ENCODE measurements around the gene FAM83C.

The FAM83C gene

GRCh38 chr20:35299780-35300179 is 7.6 kb upstream of the FAM83C start:
- in situ Hi-C loops (cut with MboI; ENCODE audit: low sequenced_read_pairs) = no loop called here

DNA sequence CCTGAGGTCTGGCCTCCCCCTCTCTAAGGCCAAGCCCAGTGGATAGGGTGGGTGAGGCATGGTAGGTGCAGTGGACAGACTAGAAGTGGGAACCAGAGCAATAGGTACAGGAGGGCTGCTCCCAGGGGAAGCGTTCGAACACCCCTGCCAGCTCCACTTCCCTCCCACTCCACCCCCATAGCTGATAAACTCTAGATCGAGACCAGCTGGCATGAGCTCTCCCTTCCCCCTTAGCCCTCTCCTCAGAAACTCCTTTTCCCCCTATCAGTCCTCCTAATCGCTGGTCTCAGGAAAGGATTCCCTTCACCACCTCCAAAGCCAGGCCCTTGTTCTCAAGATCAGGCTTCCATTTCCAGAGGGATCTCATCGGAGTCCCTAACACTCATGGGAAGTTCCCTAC is 6.0 kb upstream of the FAM83C start:
- in situ Hi-C loops (cut with MboI; ENCODE audit: low sequenced_read_pairs) = no loop called here

DNA sequence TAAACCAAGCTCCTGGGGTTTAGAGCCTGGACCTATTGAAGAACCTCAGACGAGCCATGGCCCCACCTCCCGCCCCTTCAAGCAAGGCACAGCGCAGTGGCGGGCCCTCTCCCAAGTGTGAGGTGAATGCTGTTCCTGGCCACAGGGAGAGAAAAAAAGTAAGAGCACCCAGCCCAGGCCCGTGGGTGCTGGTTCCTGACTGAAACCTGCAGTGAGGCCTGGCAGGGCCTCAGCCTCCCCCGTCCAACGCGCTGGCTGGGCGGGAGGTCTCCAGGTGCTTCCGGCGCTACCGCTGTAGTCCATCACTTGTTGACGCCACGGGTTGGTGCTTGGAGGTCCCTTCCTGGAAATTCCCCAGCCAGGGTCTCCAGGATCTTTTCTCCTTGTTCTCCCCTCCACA is 5.5 kb upstream of the FAM83C start:
- in situ Hi-C loops (cut with MboI; ENCODE audit: low sequenced_read_pairs) = no loop called here

- in situ Hi-C loops (cut with MboI; ENCODE audit: low sequenced_read_pairs) = no loop called here
Observed at GRCh38 chr20:35297155-35297554, 4.9 kb upstream of the FAM83C start.

DNA sequence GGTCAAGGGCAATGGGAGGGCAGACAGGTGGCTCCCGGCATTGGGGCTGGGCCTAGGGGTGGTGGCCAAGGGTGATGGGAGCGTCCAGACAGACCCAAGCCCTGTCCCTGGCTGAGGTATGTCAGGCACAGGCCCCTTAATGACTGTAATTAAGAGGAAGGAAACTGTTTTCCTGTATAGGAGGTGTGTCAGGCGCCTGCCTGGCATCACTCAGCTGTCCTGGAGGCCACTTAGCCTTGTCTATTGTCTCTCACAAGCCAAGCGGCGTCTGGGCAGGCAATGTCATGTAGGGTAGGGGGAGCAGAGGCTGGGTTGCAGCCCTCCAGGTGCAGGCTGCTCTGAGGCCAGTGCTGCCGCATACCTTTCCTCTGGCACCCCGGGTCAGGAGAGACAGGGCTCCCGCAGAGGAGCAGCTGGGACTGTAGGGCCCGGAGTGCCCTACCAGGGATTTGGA is 3.9 kb upstream of the FAM83C start:
- in situ Hi-C loops (cut with MboI; ENCODE audit: low sequenced_read_pairs) = no loop called here

DNA sequence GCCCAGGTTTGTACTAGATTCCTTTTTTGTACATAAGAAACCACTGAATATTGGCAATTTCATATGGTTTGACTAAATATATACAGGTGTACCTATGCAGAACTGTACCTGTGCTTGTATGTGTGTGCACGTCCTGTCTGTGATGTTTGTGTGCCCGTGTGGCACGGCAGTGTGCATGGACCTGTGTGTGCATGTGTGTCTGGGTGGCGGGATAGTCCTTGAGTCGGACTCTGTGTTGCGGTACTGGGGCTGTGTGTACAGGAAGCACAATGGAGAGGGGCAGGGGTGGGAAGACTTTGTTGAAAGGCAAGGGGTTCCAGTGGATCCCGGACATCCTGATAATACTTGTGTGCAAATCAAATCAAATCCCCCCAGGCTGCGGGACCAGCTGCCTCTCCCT is 3.4 kb upstream of the FAM83C start:
- in situ Hi-C loops (cut with MboI; ENCODE audit: low sequenced_read_pairs) = no loop called here

GRCh38 chr20:35295058-35295457 is 2.8 kb upstream of the FAM83C start:
- in situ Hi-C loops (cut with MboI; ENCODE audit: low sequenced_read_pairs) = no loop called here

- in situ Hi-C loops (cut with MboI; ENCODE audit: low sequenced_read_pairs) = no loop called here
Observed at GRCh38 chr20:35294293-35294685, 2.1 kb upstream of the FAM83C start.

DNA sequence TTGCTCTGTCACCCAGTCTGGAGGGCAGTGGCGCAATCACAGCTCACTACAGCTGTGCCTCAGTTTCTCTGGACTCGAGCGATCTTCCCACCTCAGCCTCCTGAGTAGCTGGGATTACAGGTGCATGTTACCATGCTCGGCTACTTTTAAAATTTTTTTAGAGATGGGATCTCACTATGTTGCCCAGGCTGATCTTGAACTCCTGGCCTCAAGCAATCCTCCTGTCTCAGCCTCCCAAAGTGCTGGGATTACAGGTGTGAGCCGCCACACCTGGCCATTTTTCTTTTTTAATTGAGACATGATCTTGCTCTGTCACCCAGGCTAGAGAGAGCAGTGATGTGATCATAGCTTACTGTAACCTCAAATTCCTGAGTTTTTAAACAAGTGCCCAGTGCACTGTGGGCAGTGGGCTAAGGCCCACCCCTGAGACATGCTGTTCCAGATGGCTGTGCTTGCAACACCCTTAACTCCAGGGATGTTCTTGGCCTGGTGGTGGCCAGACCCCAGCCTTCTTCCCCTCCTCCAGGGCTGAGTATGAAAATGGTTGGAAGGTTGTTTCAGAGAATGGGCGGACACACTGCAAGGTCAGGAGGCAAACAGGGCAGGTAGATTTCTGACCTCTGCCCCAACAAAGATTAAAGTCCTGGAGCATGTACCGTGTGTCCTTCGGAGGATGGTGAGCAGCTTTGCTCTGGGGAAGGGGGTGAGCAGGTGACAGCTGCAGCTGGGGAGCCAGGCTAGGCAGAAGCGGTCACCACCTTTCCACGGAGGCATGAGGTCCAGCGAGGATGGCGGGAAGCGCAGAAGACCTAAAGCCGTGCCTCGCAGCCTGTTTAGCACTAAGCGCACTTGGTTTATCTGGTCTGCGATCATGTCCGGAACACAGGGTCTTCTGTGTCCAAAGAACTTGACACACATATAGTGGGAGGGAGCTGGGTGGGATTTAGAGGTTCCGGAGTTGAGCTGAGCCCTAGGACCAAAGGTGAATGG is 1.4 kb upstream of the FAM83C start:
- in situ Hi-C loops (cut with MboI; ENCODE audit: low sequenced_read_pairs) = no loop called here

- in situ Hi-C loops (cut with MboI; ENCODE audit: low sequenced_read_pairs) = no loop called here
Observed at GRCh38 chr20:35292504-35293285, 470 bp upstream of the FAM83C start.

GRCh38 chr20:35290887-35291417 is 1.3 kb downstream of the FAM83C start:
- in situ Hi-C loops (cut with MboI; ENCODE audit: low sequenced_read_pairs) = no loop called here

GRCh38 chr20:35290186-35290886 is 1.9 kb downstream of the FAM83C start:
- in situ Hi-C loops (cut with MboI; ENCODE audit: low sequenced_read_pairs) = no loop called here

DNA sequence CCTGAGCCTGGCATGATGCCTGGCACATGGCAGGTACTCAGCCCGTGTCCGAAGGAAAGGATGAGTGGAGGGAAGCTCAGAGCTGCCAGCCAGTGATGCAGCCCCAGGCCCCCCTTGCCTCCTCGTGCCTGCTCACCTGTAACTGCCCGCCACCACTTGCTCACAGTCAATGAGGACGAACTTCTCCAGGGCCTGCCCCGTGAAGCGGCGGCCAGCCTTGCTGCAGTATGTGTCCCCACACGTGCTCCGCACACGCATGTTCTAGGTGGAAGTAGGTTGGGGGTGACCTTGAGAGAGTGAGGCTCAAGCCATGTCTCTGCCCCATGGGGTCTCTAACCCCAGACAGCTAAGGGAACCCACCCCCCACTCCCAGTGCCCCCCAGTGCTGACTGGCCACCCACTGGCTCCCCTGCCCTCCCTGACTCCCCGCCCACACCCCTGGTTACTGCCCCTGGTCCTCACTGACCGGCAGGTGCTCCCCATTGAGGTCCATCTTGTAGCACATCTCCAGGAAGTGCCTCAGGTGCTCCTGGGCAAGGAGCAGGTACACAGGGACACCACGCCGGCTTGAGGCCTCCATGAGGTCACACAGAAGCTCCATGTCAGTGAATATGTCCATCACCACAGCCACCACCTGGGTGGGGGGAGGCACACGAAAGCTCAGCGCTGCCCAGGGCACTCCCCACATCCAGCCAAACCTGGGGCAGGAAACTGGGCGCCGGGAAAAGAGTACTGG is 3.7 kb downstream of the FAM83C start:
- in situ Hi-C loops (cut with MboI; ENCODE audit: low sequenced_read_pairs) = no loop called here

GRCh38 chr20:35287509-35288324 is 4.5 kb downstream of the FAM83C start:
- in situ Hi-C loops (cut with MboI; ENCODE audit: low sequenced_read_pairs) = no loop called here

DNA sequence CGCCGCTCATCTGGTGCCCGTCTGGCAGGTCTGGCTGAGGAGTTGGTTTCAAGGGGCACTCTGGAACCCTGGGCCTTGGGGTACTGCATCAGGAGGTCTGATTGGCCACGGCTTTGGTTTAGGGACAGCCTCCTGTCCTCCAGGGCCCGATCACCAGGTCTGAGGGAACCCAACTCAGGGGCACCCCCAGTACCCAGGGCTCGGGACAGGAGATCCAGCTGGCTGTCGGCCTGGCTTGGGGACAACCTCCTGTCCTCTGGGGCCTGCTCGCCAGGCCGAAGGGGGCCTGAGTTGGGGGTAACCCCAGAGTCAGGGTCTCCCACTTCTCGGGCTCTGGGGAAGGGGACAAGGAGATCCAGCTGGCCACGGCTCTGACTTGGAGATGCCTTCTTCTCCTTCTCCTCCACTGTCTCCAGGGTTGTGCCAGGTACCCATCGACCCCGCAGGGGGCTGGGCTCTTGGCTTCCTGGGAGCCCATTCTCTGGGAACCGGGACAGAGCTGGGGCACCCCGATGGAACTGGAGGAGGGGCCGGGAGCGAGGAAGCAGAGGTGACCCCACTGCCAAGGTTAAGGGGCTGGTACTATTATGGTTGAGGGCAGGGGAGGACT is 5.2 kb downstream of the FAM83C start:
- in situ Hi-C loops (cut with MboI; ENCODE audit: low sequenced_read_pairs) = no loop called here

DNA sequence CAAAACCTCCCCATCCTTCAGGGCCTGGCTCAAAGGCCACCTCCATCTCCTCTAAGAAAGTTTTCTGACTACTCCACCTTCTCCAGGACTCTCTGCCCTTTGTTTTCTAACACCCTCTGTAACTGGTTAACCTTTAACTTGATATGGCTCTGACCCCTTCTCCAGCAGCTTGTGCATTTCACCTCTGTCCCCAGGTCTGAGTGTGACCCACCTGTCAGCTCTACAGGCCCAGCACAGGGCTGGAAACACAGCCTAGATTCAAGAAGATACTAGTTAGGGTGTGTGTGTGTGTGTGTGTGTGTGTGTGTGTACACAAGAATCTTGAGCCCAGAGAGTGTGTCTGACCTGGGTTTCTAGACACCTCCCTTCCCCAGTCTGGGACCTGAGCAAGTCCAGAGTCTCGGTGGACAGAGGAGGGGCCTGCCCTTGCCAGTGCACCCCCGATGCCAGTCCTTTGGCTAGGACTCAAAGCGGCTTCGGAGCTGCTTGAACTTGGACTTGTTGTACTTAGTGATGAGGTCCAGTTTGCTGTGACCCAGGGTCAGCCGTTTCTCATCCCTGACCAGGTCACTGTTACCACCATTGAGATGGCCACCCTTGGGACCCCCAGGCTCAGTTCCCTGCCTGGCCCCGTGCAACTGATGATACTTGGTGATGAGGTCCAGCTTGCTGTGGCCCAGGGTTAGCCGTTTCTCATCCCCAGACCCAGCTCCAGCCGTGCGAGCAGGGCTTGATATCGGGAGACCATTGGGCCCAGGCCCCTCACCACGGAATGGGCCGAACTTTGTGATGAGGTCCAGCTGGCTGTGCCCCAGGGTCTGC is 5.9 kb downstream of the FAM83C start:
- in situ Hi-C loops (cut with MboI; ENCODE audit: low sequenced_read_pairs) = no loop called here

DNA sequence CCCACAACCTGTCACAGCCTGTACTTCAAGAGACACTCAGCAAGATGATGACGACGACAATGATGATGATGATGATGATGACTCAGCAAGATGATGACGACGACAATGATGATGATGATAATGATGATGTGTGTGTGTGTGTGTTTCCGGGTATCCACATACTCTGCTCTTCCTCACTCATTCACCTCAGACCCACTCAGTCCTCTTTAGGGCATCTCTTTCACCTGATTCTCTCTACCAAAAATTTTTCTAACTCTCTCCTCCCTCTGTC is 6.5 kb downstream of the FAM83C start:
- in situ Hi-C loops (cut with MboI; ENCODE audit: low sequenced_read_pairs) = no loop called here

GRCh38 chr20:35284992-35285805 is 7.0 kb downstream of the FAM83C start:
- in situ Hi-C loops (cut with MboI; ENCODE audit: low sequenced_read_pairs) = no loop called here
